Measurements from ENCODE around the gene RPS19BP1.

- TF ChIP-seq POLR2A (IDR thresholded peaks at IDR 0.05), result no peak
- TF ChIP-seq CTCF (IDR thresholded peaks at IDR 0.05), result no peak
Measured at GRCh38 chr22:39537975-39538374, 5.4 kb upstream of the RPS19BP1 start.

All from Peyer's patch (tissue), 4 donors.